ENCODE data around the gene SHANK1.

Gene SHANK1

DNA sequence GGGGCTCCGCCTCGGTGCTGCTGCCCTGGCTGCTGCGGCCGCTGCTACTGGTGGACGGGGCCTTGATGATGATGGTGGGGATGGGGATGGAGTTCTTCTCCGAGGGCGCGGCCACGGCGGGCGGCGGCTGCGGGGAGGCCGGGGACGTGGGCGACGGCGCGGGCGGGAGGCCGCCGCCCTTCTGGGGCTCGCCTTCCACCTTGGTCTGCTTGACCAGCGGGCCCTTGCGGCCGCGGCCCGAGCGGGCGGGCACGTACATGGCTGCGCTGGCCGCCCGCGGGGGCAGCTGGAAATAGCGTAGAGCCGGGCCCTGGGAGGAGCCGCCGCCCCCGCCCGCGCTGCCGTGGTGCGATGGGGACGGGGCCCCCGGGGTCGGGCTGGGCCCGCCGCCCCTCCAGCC is 51.2 kb downstream of the SHANK1 start:
- Histone ChIP-seq H3K27me3 (ENCODE audit: insufficient read depth, poor library complexity, severe bottlenecking) (peaks cover 23% of the 10 kb centered on the region), H3K27ac (replicated peaks) (no peak overlapping the region), H3K4me3 (replicated peaks; ENCODE audit: insufficient read depth, low read length) (no peak overlapping the region)
- DNase-seq (ENCODE audit: low read depth in 1 of 2, low spot score in 1 of 2): no peak
- TF ChIP-seq GABPA (IDR thresholded peaks at IDR 0.05; ENCODE audit: low read depth) (no peak), SPI1 (IDR thresholded peaks at IDR 0.05; ENCODE audit: borderline replicate concordance, low read depth) (no peak), POLR2AphosphoS5 (IDR thresholded peaks at IDR 0.05; ENCODE audit: low read depth) (no peak)
- TF ChIP-seq, protein P1, sequence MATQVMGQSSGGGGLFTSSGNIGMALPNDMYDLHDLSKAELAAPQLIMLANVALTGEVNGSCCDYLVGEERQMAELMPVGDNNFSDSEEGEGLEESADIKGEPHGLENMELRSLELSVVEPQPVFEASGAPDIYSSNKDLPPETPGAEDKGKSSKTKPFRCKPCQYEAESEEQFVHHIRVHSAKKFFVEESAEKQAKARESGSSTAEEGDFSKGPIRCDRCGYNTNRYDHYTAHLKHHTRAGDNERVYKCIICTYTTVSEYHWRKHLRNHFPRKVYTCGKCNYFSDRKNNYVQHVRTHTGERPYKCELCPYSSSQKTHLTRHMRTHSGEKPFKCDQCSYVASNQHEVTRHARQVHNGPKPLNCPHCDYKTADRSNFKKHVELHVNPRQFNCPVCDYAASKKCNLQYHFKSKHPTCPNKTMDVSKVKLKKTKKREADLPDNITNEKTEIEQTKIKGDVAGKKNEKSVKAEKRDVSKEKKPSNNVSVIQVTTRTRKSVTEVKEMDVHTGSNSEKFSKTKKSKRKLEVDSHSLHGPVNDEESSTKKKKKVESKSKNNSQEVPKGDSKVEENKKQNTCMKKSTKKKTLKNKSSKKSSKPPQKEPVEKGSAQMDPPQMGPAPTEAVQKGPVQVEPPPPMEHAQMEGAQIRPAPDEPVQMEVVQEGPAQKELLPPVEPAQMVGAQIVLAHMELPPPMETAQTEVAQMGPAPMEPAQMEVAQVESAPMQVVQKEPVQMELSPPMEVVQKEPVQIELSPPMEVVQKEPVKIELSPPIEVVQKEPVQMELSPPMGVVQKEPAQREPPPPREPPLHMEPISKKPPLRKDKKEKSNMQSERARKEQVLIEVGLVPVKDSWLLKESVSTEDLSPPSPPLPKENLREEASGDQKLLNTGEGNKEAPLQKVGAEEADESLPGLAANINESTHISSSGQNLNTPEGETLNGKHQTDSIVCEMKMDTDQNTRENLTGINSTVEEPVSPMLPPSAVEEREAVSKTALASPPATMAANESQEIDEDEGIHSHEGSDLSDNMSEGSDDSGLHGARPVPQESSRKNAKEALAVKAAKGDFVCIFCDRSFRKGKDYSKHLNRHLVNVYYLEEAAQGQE (IDR thresholded peaks at IDR 0.05; ENCODE audit: insufficient replicate concordance, low read depth): no peak
- TF ChIP-seq, protein P2, sequence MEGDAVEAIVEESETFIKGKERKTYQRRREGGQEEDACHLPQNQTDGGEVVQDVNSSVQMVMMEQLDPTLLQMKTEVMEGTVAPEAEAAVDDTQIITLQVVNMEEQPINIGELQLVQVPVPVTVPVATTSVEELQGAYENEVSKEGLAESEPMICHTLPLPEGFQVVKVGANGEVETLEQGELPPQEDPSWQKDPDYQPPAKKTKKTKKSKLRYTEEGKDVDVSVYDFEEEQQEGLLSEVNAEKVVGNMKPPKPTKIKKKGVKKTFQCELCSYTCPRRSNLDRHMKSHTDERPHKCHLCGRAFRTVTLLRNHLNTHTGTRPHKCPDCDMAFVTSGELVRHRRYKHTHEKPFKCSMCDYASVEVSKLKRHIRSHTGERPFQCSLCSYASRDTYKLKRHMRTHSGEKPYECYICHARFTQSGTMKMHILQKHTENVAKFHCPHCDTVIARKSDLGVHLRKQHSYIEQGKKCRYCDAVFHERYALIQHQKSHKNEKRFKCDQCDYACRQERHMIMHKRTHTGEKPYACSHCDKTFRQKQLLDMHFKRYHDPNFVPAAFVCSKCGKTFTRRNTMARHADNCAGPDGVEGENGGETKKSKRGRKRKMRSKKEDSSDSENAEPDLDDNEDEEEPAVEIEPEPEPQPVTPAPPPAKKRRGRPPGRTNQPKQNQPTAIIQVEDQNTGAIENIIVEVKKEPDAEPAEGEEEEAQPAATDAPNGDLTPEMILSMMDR (IDR thresholded peaks at IDR 0.05; ENCODE audit: insufficient read depth, low read length): no peak

DNA sequence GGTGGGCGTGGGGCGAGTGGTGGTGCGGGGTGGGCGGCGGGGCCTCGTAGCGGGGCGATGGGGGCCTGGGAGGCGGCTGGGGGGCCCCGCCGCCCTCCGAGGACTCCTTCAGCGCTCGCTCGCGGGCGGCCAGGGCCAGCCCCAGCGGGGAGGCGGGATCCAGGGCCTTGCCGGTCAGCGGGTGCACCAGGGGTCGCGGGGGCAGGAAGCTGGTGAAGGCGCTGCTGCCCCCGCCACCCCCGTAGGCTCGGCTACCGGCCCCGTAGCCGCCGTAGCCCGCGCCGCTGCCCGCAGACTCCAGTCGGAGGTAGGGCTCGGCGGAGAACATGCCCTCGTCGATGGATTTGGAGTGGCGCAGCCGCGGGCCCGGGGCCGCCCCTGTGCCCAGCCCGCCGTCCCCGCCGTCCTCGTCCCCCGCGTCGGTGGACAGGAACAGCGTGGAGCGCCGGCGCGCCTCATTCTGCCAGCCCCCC is 51.8 kb downstream of the SHANK1 start:
- H3K27ac ChIP-seq (replicated peaks): no peak overlapping the region
- TF ChIP-seq, protein P1 (IDR thresholded peaks at IDR 0.05; ENCODE audit: insufficient replicate concordance, low read depth): no peak
- TF ChIP-seq GABPA (IDR thresholded peaks at IDR 0.05; ENCODE audit: low read depth) (no peak), POLR2AphosphoS5 (IDR thresholded peaks at IDR 0.05; ENCODE audit: low read depth) (no peak), SPI1 (IDR thresholded peaks at IDR 0.05; ENCODE audit: borderline replicate concordance, low read depth) (no peak)
- TF ChIP-seq, protein P2 (IDR thresholded peaks at IDR 0.05; ENCODE audit: insufficient read depth, low read length): no peak
- no peak overlapping the region for H3K4me3 ChIP-seq (replicated peaks; ENCODE audit: insufficient read depth, low read length)
- H3K27me3 ChIP-seq (ENCODE audit: insufficient read depth, poor library complexity, severe bottlenecking): peaks cover 20% of the 10 kb centered on the region
- no peak for DNase-seq (ENCODE audit: low read depth in 1 of 2, low spot score in 1 of 2)

DNA sequence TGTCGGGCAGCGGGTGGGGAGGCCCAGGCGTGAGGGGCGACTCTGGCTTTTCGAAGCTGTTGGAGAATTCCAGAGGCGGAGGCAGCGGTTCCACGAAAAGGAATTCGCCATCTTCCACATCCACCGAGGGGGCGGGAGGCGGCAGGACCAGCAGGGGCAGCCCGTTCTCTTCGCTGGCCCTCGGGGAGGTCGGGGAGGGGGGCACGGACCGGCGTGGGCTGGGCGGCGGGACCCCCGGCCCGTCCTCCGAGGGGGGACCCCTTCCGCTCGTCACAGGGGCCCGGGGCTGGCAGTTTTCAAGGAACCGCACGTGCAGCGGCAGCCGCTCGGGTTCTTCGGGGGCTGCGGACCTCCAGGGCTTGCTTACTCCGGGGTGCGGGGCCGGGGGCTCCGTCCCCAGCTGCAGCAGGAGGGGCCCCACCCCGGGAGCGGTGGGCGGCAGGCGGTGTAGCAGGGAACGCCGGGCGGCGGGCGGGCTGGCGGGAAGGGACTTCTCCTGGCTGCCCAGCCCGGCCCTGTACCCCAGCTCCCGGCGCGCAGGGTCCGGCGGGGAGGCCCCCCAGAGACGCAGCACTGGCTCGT is 52.3 kb downstream of the SHANK1 start:
- no peak for DNase-seq (ENCODE audit: low read depth in 1 of 2, low spot score in 1 of 2)
- H3K27me3 ChIP-seq (ENCODE audit: insufficient read depth, poor library complexity, severe bottlenecking): peaks cover 17% of the 10 kb centered on the region
- H3K27ac ChIP-seq (replicated peaks): no peak overlapping the region
- TF ChIP-seq GABPA (IDR thresholded peaks at IDR 0.05; ENCODE audit: low read depth) (no peak), SPI1 (IDR thresholded peaks at IDR 0.05; ENCODE audit: borderline replicate concordance, low read depth) (no peak), POLR2AphosphoS5 (IDR thresholded peaks at IDR 0.05; ENCODE audit: low read depth) (no peak)
- TF ChIP-seq, protein P2 (IDR thresholded peaks at IDR 0.05; ENCODE audit: insufficient read depth, low read length): no peak
- TF ChIP-seq, protein P1 (IDR thresholded peaks at IDR 0.05; ENCODE audit: insufficient replicate concordance, low read depth): no peak
- H3K4me3 ChIP-seq (replicated peaks; ENCODE audit: insufficient read depth, low read length): no peak overlapping the region

All from HL-60 (cell line).